OCI-LY7 (cell line): ENCODE measurements around the gene MAPT. TPM values are rescaled to one million over a fixed set of nuclear protein-coding genes. Genes with fewer than 3 reads are reported as not detected.

Source experiments
- BruUV-seq: library from RNA; stranded (reverse); fragments of 400-500 nt; replicated peaks from 2 replicates; lab custom pipeline; 2021; lab: Mats Ljungman, UMichigan
- CTCF ChIA-PET: fragments of 300-600 bp; sonication (Branson Sonifier 250); formaldehyde crosslinking; loops from one replicate; lab custom pipeline; 2022; ENCODE audit warnings: antibody characterized with exemption; ENCODE audit not compliant: unreplicated experiment; lab: Charles Lee
- POLR2A ChIA-PET: fragments of 300-600 bp; sonication (Branson Sonifier 250); formaldehyde crosslinking; loops from one replicate; lab custom pipeline; 2022; ENCODE audit warnings: antibody characterized with exemption; lab: Charles Lee
- DNase-seq: peaks from one replicate; pipeline ENCODE4 v3.0.0-alpha.2; 2015; ENCODE audit warnings: low spot score
- H2AFZ ChIP-seq: fragments of 200-600 bp; sonication (generic), shearing (Covaris generic); 2 replicates; pipeline ENCODE4 v1.6.1; 2014; ENCODE audit warnings: mild to moderate bottlenecking, antibody characterized with exemption, low read length, moderate library complexity
- H3K27ac ChIP-seq: fragments of 200-600 bp; sonication (generic); 2 replicates; pipeline ENCODE4 v1.5.1; 2014; ENCODE audit warnings: mixed run types, low read depth, mild to moderate bottlenecking, moderate library complexity, low read length, inconsistent platforms; ENCODE audit not compliant: poor library complexity, severe bottlenecking
- H3K36me3 ChIP-seq: fragments of 200-600 bp; sonication (generic); 2 replicates; pipeline ENCODE4 v1.6.1; 2014; ENCODE audit warnings: mild to moderate bottlenecking, antibody characterized with exemption, low read length, moderate library complexity, mixed read lengths; ENCODE audit not compliant: insufficient read depth
- H3K4me1 ChIP-seq: fragments of 200-600 bp; sonication (generic); 2 replicates; pipeline ENCODE4 v1.5.1; 2014; ENCODE audit warnings: mild to moderate bottlenecking, low read length; ENCODE audit not compliant: insufficient read depth, poor library complexity, severe bottlenecking
- H3K4me2 ChIP-seq: fragments of 200-600 bp; sonication (generic); 2 replicates; pipeline ENCODE4 v1.6.1; 2014; ENCODE audit warnings: mild to moderate bottlenecking, low read length
- H3K4me3 ChIP-seq: fragments of 200-600 bp; sonication (generic); 2 replicates; pipeline ENCODE4 v1.5.1; 2014; ENCODE audit warnings: mild to moderate bottlenecking, low read depth, low read length; ENCODE audit not compliant: poor library complexity, severe bottlenecking
- H3K79me2 ChIP-seq: fragments of 200-600 bp; sonication (generic); 2 replicates; pipeline ENCODE4 v1.6.1; 2016; ENCODE audit warnings: low read depth, mild to moderate bottlenecking, low read length, moderate library complexity, mixed read lengths; ENCODE audit not compliant: insufficient read depth
- H3K9me2 ChIP-seq: fragments of 200-600 bp; sonication (generic); 2 replicates; pipeline ENCODE4 v1.6.1; 2016; ENCODE audit warnings: mild to moderate bottlenecking, low read length, mixed read lengths; ENCODE audit not compliant: insufficient read depth
- H3K9me3 ChIP-seq: fragments of 200-600 bp; sonication (generic); 2 replicates; pipeline ENCODE4 v1.6.1; 2014; ENCODE audit warnings: mild to moderate bottlenecking, mixed run types, low read length, mixed read lengths
- H4K20me1 ChIP-seq: fragments of 200-600 bp; sonication (generic); 2 replicates; pipeline ENCODE4 v1.6.1; 2014; ENCODE audit warnings: mild to moderate bottlenecking, antibody characterized with exemption, low read length, moderate library complexity, mixed read lengths; ENCODE audit not compliant: insufficient read depth
- CTCF ChIP-seq: fragments of 200-600 bp; sonication (generic); conservative IDR thresholded peaks from 2 replicates; pipeline ENCODE4 v1.5.1; 2014; ENCODE audit warnings: mild to moderate bottlenecking, antibody characterized with exemption, low read length, moderate library complexity, mixed read lengths
- EZH2phosphoT487 ChIP-seq: fragments of 200-600 bp; sonication (generic); IDR thresholded peaks from 2 replicates; pipeline ENCODE4 v1.6.1; 2018; ENCODE audit warnings: low read depth, borderline replicate concordance, mild to moderate bottlenecking, mixed run types, antibody characterized with exemption, low read length, moderate library complexity, mixed read lengths
- intact Hi-C: fragments of 100-400 bp; cut with micrococcal nuclease; formaldehyde crosslinking; loops from one replicate; pipeline ENCODE4 v1.10.0; 2022; ENCODE audit not compliant: unreplicated experiment
- total RNA-seq, 2 experiments: library from RNA; depleted of rRNA in 1 of 2; stranded (reverse); fragments of >200 nt in 1 of 2; shearing (Covaris generic) in 1 of 2; gene quantifications; 2 replicates each; pipeline ENCODE4 v1.2.3, GENCODE V29; 2014 to 2022

The MAPT gene
- total RNA-seq, 2 experiments from 2014 or later = 0.44 TPM; not detected in 1

DNA sequence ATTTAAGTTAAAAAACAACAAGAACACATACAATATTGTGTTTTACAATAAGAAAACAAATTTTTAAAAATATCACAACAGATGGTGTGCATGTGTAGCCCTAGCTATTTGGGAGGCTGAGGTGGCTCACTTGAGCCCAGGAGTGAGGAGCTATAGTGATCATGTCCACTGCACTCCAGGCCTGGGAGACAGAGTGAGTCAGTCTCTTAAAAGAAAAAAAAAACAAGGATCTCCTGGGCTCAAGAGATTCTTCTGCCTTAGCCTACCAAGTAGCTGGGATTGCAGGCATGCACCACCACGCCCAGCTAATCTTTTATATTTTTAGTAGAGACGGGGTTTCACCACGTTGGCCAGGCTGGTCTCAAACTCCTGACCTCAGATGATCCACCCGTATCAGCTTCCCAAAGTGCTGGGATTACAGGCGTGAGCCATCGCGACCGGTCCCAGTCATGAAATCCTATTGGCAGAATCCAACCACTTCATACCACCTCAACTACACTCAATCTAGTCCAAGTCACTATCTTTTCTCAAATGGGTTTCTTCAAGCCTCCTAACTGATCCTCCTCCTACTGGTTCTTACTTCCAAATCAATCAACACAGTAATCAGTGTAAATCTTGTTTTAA lies 159.7 kb downstream of the MAPT start:
- Histone ChIP-seq H3K9me3 (no peaks in the 10 kb centered on the region), H3K36me3 (peaks cover 77% of the 10 kb centered on the region), H3K4me3 (no peak overlapping the region), H3K79me2 (peaks cover 5% of the 10 kb centered on the region; the same call in 1 of the 2 replicates), H3K4me2 (no peak overlapping the region), H3K4me1 (no peaks in the 10 kb centered on the region), H3K27ac (no peak overlapping the region), H2AFZ (no peak overlapping the region), H3K9me2 (no peaks in the 10 kb centered on the region), H4K20me1 (no peaks in the 10 kb centered on the region)
- intact Hi-C loops = loop anchor here (5.0 kb wide), 1 partner anchor 158 kb away; no protein-coding TSS in a partner anchor
- no TSS peak for BruUV-seq
- ChIA-PET POLR2A (interaction anchor here (1.4 kb wide), 1 partner anchor 46 kb away, joined by 3 read pairs; no protein-coding TSS in a partner anchor), CTCF (no interaction called here)
- no peak for DNase-seq
- TF ChIP-seq EZH2phosphoT487 (no peak), CTCF (no peak)

- no TSS peak for BruUV-seq
- no peak overlapping the region for H3K4me3 ChIP-seq
- peaks cover 13% of the 10 kb centered on the region; the same call in 1 of the 2 replicates for H3K79me2 ChIP-seq
- H4K20me1 ChIP-seq = no peaks in the 10 kb centered on the region
- DNase-seq = no peak
- H3K4me1 ChIP-seq = no peaks in the 10 kb centered on the region
- intact Hi-C loops = no loop called here
- CTCF ChIA-PET = no interaction called here
- POLR2A ChIA-PET = interaction anchor here (1.0 kb wide), 1 partner anchor 121 kb away, joined by 3 read pairs; no protein-coding TSS in a partner anchor
- no peaks in the 10 kb centered on the region for H3K9me3 ChIP-seq
- no peak overlapping the region for H3K27ac ChIP-seq
- no peak overlapping the region for H3K4me2 ChIP-seq
- peaks cover 74% of the 10 kb centered on the region for H3K36me3 ChIP-seq
- H3K9me2 ChIP-seq = no peaks in the 10 kb centered on the region
- H2AFZ ChIP-seq = no peak overlapping the region
- TF ChIP-seq CTCF (no peak), EZH2phosphoT487 (no peak)
Observed at GRCh38 chr17:46056800-46057304, 162.5 kb downstream of the MAPT start.

DNA sequence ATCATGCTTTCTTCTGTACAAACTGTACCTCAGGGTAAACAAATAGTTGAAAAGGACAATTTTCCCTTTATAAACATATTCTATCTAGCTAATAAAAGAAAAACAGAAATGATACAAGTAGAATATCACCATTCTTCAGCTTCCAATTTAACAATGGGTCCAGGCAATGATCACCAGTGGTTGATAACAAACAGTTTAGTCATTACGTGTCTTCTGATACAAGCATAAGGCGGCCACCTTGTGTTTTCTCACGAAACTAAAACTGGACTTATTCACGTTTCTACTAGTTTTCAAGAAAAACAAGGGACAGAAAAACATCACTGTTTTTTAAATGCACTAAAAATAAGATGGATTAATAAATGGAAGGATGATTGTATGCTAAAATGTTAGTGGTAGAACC lies 163.0 kb downstream of the MAPT start:
- Histone ChIP-seq H3K4me2 (no peak overlapping the region), H4K20me1 (no peaks in the 10 kb centered on the region), H3K36me3 (peaks cover 73% of the 10 kb centered on the region), H3K9me3 (no peaks in the 10 kb centered on the region), H2AFZ (no peak overlapping the region), H3K79me2 (peaks cover 13% of the 10 kb centered on the region; the same call in 1 of the 2 replicates), H3K4me1 (no peaks in the 10 kb centered on the region), H3K9me2 (no peaks in the 10 kb centered on the region), H3K4me3 (no peak overlapping the region), H3K27ac (no peak overlapping the region)
- no peak for TF ChIP-seq EZH2phosphoT487
- no peak for TF ChIP-seq CTCF
- BruUV-seq = no TSS peak
- no peak for DNase-seq
- CTCF ChIA-PET = no interaction called here
- intact Hi-C loops = no loop called here
- POLR2A ChIA-PET = interaction anchor here (1.3 kb wide), 1 partner anchor 11 kb away, joined by 3 read pairs; no protein-coding TSS in a partner anchor
